ENCODE measurements around the gene ZBTB38.

ZBTB38 gene

GRCh38 chr3:141402476-141403171 lies 34.3 kb downstream of the ZBTB38 start:
- DNase-seq (ENCODE audit: insufficient read length, low spot score) (no peak), FAIRE-seq (peak; percentile 58)

GRCh38 chr3:141403576-141403975 lies 35.3 kb downstream of the ZBTB38 start:
- DNase-seq (ENCODE audit: insufficient read length, low spot score): no peak
- no peak for FAIRE-seq

GRCh38 chr3:141405025-141405424 lies 36.7 kb downstream of the ZBTB38 start:
- FAIRE-seq (no peak), DNase-seq (ENCODE audit: insufficient read length, low spot score) (no peak)

GRCh38 chr3:141405591-141405990 lies 37.3 kb downstream of the ZBTB38 start:
- no peak for DNase-seq (ENCODE audit: insufficient read length, low spot score)
- no peak for FAIRE-seq

GRCh38 chr3:141406265-141406664 lies 38.0 kb downstream of the ZBTB38 start:
- FAIRE-seq (no peak), DNase-seq (ENCODE audit: insufficient read length, low spot score) (no peak)

- DNase-seq (ENCODE audit: insufficient read length, low spot score) (no peak), FAIRE-seq (no peak)
These were observed 38.7 kb downstream of the ZBTB38 start for GRCh38 chr3:141407047-141407446.

GRCh38 chr3:141407825-141408224 lies 39.5 kb downstream of the ZBTB38 start:
- DNase-seq (ENCODE audit: insufficient read length, low spot score): no peak
- FAIRE-seq: no peak

GRCh38 chr3:141408596-141408995 lies 40.3 kb downstream of the ZBTB38 start:
- no peak for FAIRE-seq

GRCh38 chr3:141409940-141410241 lies 41.6 kb downstream of the ZBTB38 start:
- FAIRE-seq: peak; percentile 31
- no peak for DNase-seq (ENCODE audit: insufficient read length, low spot score)

More at GRCh38 chr3:141408596-141408995, 40.3 kb downstream of the ZBTB38 start:
- no peak for DNase-seq (ENCODE audit: insufficient read length, low spot score)

GRCh38 chr3:141410408-141410807 lies 42.1 kb downstream of the ZBTB38 start:
- DNase-seq (ENCODE audit: insufficient read length, low spot score): no peak
- FAIRE-seq: no peak

- FAIRE-seq: no peak
- no peak for DNase-seq (ENCODE audit: insufficient read length, low spot score)
These were observed 42.5 kb downstream of the ZBTB38 start for GRCh38 chr3:141410846-141411245.

- FAIRE-seq (peak; percentile 11), DNase-seq (ENCODE audit: insufficient read length, low spot score) (no peak)
These were observed 43.0 kb downstream of the ZBTB38 start for GRCh38 chr3:141411251-141411771.

GRCh38 chr3:141412087-141412935 lies 44.0 kb downstream of the ZBTB38 start:
- DNase-seq (ENCODE audit: insufficient read length, low spot score) (no peak), FAIRE-seq (peak; percentile 86)

- no peak for FAIRE-seq
- DNase-seq (ENCODE audit: insufficient read length, low spot score): no peak
These were observed 44.6 kb downstream of the ZBTB38 start for GRCh38 chr3:141412936-141413354.

GRCh38 chr3:141413391-141413790 lies 45.1 kb downstream of the ZBTB38 start:
- DNase-seq (ENCODE audit: insufficient read length, low spot score) (no peak), FAIRE-seq (no peak)

- DNase-seq (ENCODE audit: insufficient read length, low spot score) (no peak), FAIRE-seq (no peak)
These were observed 45.7 kb downstream of the ZBTB38 start for GRCh38 chr3:141413801-141414689.

GRCh38 chr3:141414800-141415462 lies 46.6 kb downstream of the ZBTB38 start:
- DNase-seq (ENCODE audit: insufficient read length, low spot score) (no peak), FAIRE-seq (no peak)

GRCh38 chr3:141415953-141416352 lies 47.6 kb downstream of the ZBTB38 start:
- FAIRE-seq (no peak), DNase-seq (ENCODE audit: insufficient read length, low spot score) (no peak)

Measured in GM19239 (cell line).